Measurements from ENCODE around the gene ORMDL2.

ORMDL2 gene

GRCh38 chr12:55789893-55790292 is 27.9 kb upstream of the ORMDL2 start:
- TF ChIP-seq, protein P1, sequence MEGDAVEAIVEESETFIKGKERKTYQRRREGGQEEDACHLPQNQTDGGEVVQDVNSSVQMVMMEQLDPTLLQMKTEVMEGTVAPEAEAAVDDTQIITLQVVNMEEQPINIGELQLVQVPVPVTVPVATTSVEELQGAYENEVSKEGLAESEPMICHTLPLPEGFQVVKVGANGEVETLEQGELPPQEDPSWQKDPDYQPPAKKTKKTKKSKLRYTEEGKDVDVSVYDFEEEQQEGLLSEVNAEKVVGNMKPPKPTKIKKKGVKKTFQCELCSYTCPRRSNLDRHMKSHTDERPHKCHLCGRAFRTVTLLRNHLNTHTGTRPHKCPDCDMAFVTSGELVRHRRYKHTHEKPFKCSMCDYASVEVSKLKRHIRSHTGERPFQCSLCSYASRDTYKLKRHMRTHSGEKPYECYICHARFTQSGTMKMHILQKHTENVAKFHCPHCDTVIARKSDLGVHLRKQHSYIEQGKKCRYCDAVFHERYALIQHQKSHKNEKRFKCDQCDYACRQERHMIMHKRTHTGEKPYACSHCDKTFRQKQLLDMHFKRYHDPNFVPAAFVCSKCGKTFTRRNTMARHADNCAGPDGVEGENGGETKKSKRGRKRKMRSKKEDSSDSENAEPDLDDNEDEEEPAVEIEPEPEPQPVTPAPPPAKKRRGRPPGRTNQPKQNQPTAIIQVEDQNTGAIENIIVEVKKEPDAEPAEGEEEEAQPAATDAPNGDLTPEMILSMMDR (IDR thresholded peaks at IDR 0.05; ENCODE audit: low read length, missing control alignments), result no peak
- H3K4me3 ChIP-seq (replicated peaks; ENCODE audit: low read depth, low read length), result no peak overlapping the region
- no peak for DNase-seq (ENCODE audit: low read depth)

- DNase-seq (ENCODE audit: low read depth), result no peak
- TF ChIP-seq, protein P1 (IDR thresholded peaks at IDR 0.05; ENCODE audit: low read length, missing control alignments), result no peak
- H3K4me3 ChIP-seq (replicated peaks; ENCODE audit: low read depth, low read length), result no peak overlapping the region
These were observed 21.9 kb upstream of the ORMDL2 start for GRCh38 chr12:55795950-55796349.

GRCh38 chr12:55797068-55797467 is 20.8 kb upstream of the ORMDL2 start:
- H3K4me3 ChIP-seq (replicated peaks; ENCODE audit: low read depth, low read length), result no peak overlapping the region
- TF ChIP-seq, protein P1 (IDR thresholded peaks at IDR 0.05; ENCODE audit: low read length, missing control alignments), result peak; percentile 69
- peak; percentile 73 for DNase-seq (ENCODE audit: low read depth)

- DNase-seq (ENCODE audit: low read depth), result no peak
- TF ChIP-seq, protein P1 (IDR thresholded peaks at IDR 0.05; ENCODE audit: low read length, missing control alignments), result no peak
- no peak overlapping the region for H3K4me3 ChIP-seq (replicated peaks; ENCODE audit: low read depth, low read length)
These were observed 20.3 kb upstream of the ORMDL2 start for GRCh38 chr12:55797550-55797949.

GRCh38 chr12:55806982-55807381 is 10.9 kb upstream of the ORMDL2 start:
- H3K4me3 ChIP-seq (replicated peaks; ENCODE audit: low read depth, low read length), result no peak overlapping the region
- DNase-seq (ENCODE audit: low read depth), result no peak
- TF ChIP-seq, protein P1 (IDR thresholded peaks at IDR 0.05; ENCODE audit: low read length, missing control alignments), result no peak

DNA sequence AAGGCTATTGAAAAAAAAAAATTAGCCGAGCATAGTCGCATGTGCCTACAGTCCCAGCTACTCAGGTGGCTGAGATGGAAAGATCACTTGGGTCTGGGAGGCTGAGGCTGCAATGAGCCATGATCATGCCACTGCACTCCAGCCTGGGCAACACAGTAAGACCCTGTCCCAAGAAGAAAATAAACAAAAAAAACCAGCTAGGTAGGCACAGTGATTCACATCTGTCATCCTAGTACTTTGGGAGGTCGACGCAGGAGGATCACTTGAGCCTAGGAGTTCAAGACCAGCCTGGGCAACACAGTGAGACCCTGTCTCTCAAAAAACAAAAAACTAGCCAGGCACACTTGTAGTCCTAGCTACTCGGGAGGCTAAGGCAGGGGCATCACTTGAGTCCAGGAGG is 8.6 kb upstream of the ORMDL2 start:
- TF ChIP-seq, protein P1 (IDR thresholded peaks at IDR 0.05; ENCODE audit: low read length, missing control alignments), result no peak
- H3K4me3 ChIP-seq (replicated peaks; ENCODE audit: low read depth, low read length), result no peak overlapping the region

DNA sequence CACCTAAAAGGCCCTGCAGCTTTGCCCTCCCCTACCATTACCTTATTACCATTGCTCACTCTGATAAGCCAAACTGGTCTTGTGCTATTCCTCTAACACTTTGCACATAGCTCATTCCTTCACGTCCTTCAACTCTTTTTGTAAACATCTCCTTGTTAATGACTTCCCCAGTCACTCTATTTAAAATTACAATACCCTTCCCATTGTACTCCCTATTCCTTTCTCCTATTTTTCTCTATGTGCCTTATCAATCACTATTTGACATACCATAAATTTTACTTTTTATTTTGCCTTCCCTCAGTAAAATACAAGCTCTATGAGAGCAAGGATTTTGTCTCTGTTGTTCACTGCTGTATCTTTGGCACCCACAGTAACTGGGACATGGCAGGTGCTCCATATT is 5.8 kb upstream of the ORMDL2 start:
- DNase-seq (ENCODE audit: low read depth), result no peak
- TF ChIP-seq, protein P1 (IDR thresholded peaks at IDR 0.05; ENCODE audit: low read length, missing control alignments), result no peak

More for the DNA sequence above, 8.6 kb upstream of the ORMDL2 start:
- DNase-seq (ENCODE audit: low read depth), result no peak

More for the DNA sequence above, 5.8 kb upstream of the ORMDL2 start:
- no peak overlapping the region for H3K4me3 ChIP-seq (replicated peaks; ENCODE audit: low read depth, low read length)

Data from fibroblast of pulmonary artery (primary cell).